H1 (cell line): Measurements from ENCODE around the gene ZNF527. TPM values are rescaled to one million over a fixed set of nuclear protein-coding genes. Genes with fewer than 3 reads are reported as not detected.

ENCODE experiments used
- CTCF ChIA-PET: fragments of 300-600 bp; sonication (Branson Sonifier 250); formaldehyde crosslinking; loops from one replicate; lab custom pipeline; 2021; ENCODE audit not compliant: partially characterized antibody; lab: Charles Lee
- POLR2A ChIA-PET: fragments of 300-600 bp; sonication (Branson Sonifier 250); formaldehyde crosslinking; loops from one replicate; lab custom pipeline; 2021; ENCODE audit warnings: inconsistent platforms; ENCODE audit not compliant: partially characterized antibody; lab: Charles Lee
- DNase-seq, 2 experiments: peaks; one replicate each; pipeline versions ENCODE4 v3.0.0 to v3.0.0-alpha.2; 2010 to 2022; ENCODE audit warnings: low spot score in 2 of 2, low read depth in 1 of 2, mixed read lengths in 1 of 2
- FAIRE-seq: peaks from 2 replicates; lab custom pipeline; 2011; peaks lifted over from hg19 to GRCh38; lab: Jason Lieb, UNC
- H2AFZ ChIP-seq: 2 replicates; pipeline ENCODE4 v1.8.1; 2012; ENCODE audit warnings: low read length, inconsistent platforms
- H2AK5ac ChIP-seq: 2 replicates; pipeline ENCODE4 v1.6.1; 2013; ENCODE audit warnings: low read depth, low read length
- H2BK120ac ChIP-seq: replicated peaks from 2 replicates; pipeline ENCODE3; 2013; ENCODE audit warnings: low read depth, low read length, inconsistent platforms
- H2BK12ac ChIP-seq: 2 replicates; pipeline ENCODE4 v1.6.1; 2013; ENCODE audit warnings: low read depth, low read length
- H2BK15ac ChIP-seq: 2 replicates; pipeline ENCODE4 v1.6.1; 2013; ENCODE audit warnings: low read length
- H2BK20ac ChIP-seq: 2 replicates; pipeline ENCODE4 v1.6.1; 2013; ENCODE audit warnings: low read length
- H2BK5ac ChIP-seq: 2 replicates; pipeline ENCODE4 v1.6.1; 2013; ENCODE audit warnings: low read depth, low read length
- H3K14ac ChIP-seq: 2 replicates; pipeline ENCODE4 v1.6.1; 2013; ENCODE audit warnings: inconsistent platforms; ENCODE audit not compliant: insufficient read length
- H3K18ac ChIP-seq: 2 replicates; pipeline ENCODE4 v1.6.1; 2013; ENCODE audit warnings: low read length; ENCODE audit errors: extremely low read depth
- H3K23ac ChIP-seq: 2 replicates; pipeline ENCODE4 v1.6.1; 2013; ENCODE audit warnings: inconsistent platforms; ENCODE audit not compliant: insufficient read length
- H3K23me2 ChIP-seq: 2 replicates; pipeline ENCODE4 v1.6.1; 2013; ENCODE audit warnings: low read depth, low read length
- H3K27ac ChIP-seq: 2 replicates; pipeline ENCODE4 v1.6.1; 2011; ENCODE audit warnings: low read depth, low read length, inconsistent platforms
- H3K27me3 ChIP-seq, 4 experiments: replicated peaks in 1 of 4; 1 replicate in 1 of 4; 2 replicates in 3 of 4; pipeline versions ENCODE4 v1.6.1 to v1.8.1; 2011 to 2013; ENCODE audit warnings: low read length in 3 of 4, mild to moderate bottlenecking in 3 of 4, inconsistent platforms in 2 of 4, mixed read lengths in 2 of 4, moderate library complexity in 1 of 4; ENCODE audit not compliant: control insufficient read depth in 3 of 4, insufficient read depth in 3 of 4; ENCODE audit errors: extremely low read depth in 1 of 4
- H3K36me3 ChIP-seq, 4 experiments: 2 replicates each; pipeline versions ENCODE4 v1.6.1 to v1.8.1; 2011 to 2013; ENCODE audit warnings: mild to moderate bottlenecking in 4 of 4, low read length in 3 of 4, moderate library complexity in 2 of 4, control low read depth in 1 of 4, inconsistent platforms in 1 of 4; ENCODE audit not compliant: insufficient read depth in 4 of 4, control insufficient read depth in 2 of 4
- H3K4ac ChIP-seq: replicated peaks from 2 replicates; pipeline ENCODE3; 2013; ENCODE audit warnings: low read length, low read depth, mixed read lengths, inconsistent platforms; ENCODE audit not compliant: insufficient read length
- H3K4me1 ChIP-seq, 4 experiments: replicated peaks in 1 of 4; 1 replicate in 1 of 4; 2 replicates in 3 of 4; pipeline versions ENCODE4 v1.6.1 to v1.8.1; 2011 to 2013; ENCODE audit warnings: low read length in 3 of 4, inconsistent platforms in 2 of 4, mixed read lengths in 1 of 4; ENCODE audit not compliant: insufficient read depth in 4 of 4, control insufficient read depth in 3 of 4
- H3K4me2 ChIP-seq, 2 experiments: 2 replicates each; pipeline versions ENCODE4 v1.6.1 to v1.8.1; 2011 to 2013; ENCODE audit warnings: low read depth in 2 of 2, low read length in 2 of 2, control low read depth in 1 of 2, inconsistent platforms in 1 of 2, mild to moderate bottlenecking in 1 of 2; ENCODE audit not compliant: insufficient read depth in 1 of 2
- H3K4me3 ChIP-seq, 4 experiments: fragments of 200-600, 300-600 bp in 1 of 4; sonication (generic), shearing (Covaris generic), sonication (Bioruptor Twin) in 1 of 4; 2 replicates each; pipeline versions ENCODE4 v1.5.1 to v1.8.1; 2011 to 2016; ENCODE audit warnings: low read length in 4 of 4, low read depth in 3 of 4, control low read depth in 2 of 4, inconsistent platforms in 2 of 4, mild to moderate bottlenecking in 2 of 4, mixed read lengths in 1 of 4, moderate library complexity in 1 of 4; ENCODE audit not compliant: insufficient read depth in 2 of 4; ENCODE audit errors: extremely low read depth in 1 of 4
- H3K56ac ChIP-seq: replicated peaks from 2 replicates; pipeline ENCODE3; 2013; ENCODE audit warnings: low read depth, mild to moderate bottlenecking, mixed read lengths, low read length, inconsistent platforms; ENCODE audit not compliant: insufficient read length
- H3K79me1 ChIP-seq: 2 replicates; pipeline ENCODE4 v1.6.1; 2013; ENCODE audit warnings: low read depth, low read length, control low read depth
- H3K79me2 ChIP-seq, 2 experiments: 2 replicates each; pipeline versions ENCODE4 v1.6.1 to v1.8.1; 2012 to 2013; ENCODE audit warnings: low read length in 2 of 2, mild to moderate bottlenecking in 2 of 2, inconsistent platforms in 1 of 2; ENCODE audit not compliant: insufficient read depth in 2 of 2, control insufficient read depth in 1 of 2
- H3K9ac ChIP-seq, 4 experiments: replicated peaks in 1 of 4; 1 replicate in 1 of 4; 2 replicates in 3 of 4; pipeline versions ENCODE4 v1.6.1 to v1.8.1; 2011 to 2013; ENCODE audit warnings: low read depth in 3 of 4, low read length in 3 of 4, control low read depth in 2 of 4, mild to moderate bottlenecking in 2 of 4, moderate library complexity in 2 of 4, inconsistent platforms in 1 of 4; ENCODE audit errors: extremely low read depth in 1 of 4
- H3K9me3 ChIP-seq, 2 experiments: 2 replicates each; pipeline versions ENCODE4 v1.6.1 to v1.8.1; 2012 to 2013; ENCODE audit warnings: mild to moderate bottlenecking in 2 of 2, moderate library complexity in 2 of 2, control low read depth in 1 of 2, inconsistent platforms in 1 of 2, low read depth in 1 of 2, low read length in 1 of 2, mixed read lengths in 1 of 2; ENCODE audit not compliant: insufficient read depth in 2 of 2
- H4K20me1 ChIP-seq, 2 experiments: replicated peaks in 1 of 2; 2 replicates each; pipeline versions ENCODE3 to v1.8.1; 2011 to 2013; ENCODE audit warnings: inconsistent platforms in 2 of 2, low read length in 2 of 2, mild to moderate bottlenecking in 1 of 2; ENCODE audit not compliant: insufficient read depth in 2 of 2, control insufficient read depth in 1 of 2
- H4K5ac ChIP-seq: 2 replicates; pipeline ENCODE4 v1.6.1; 2013; ENCODE audit warnings: low read length, low read depth, mixed read lengths, inconsistent platforms; ENCODE audit not compliant: insufficient read length
- H4K8ac ChIP-seq: 2 replicates; pipeline ENCODE4 v1.8.0; 2013; ENCODE audit warnings: mild to moderate bottlenecking, moderate library complexity, low read length, inconsistent platforms; ENCODE audit not compliant: insufficient read depth; ENCODE audit errors: extremely low read depth
- H4K91ac ChIP-seq: replicated peaks from 2 replicates; pipeline ENCODE3; 2013; ENCODE audit warnings: low read length, mixed read lengths, inconsistent platforms; ENCODE audit not compliant: insufficient read length
- ATF3 ChIP-seq: IDR thresholded peaks from 2 replicates; pipeline ENCODE4 v1.6.1; 2011; ENCODE audit warnings: low read depth, mild to moderate bottlenecking, low read length; ENCODE audit not compliant: insufficient read depth
- POLR2AphosphoS5 ChIP-seq: IDR thresholded peaks from 2 replicates; pipeline ENCODE4 v1.6.1; 2011; ENCODE audit warnings: low read depth, low read length
- POU5F1 ChIP-seq: IDR thresholded peaks from 2 replicates; pipeline ENCODE4 v1.6.1; 2011; ENCODE audit warnings: low read depth, mild to moderate bottlenecking, low read length, moderate library complexity
- RBBP5 ChIP-seq: IDR thresholded peaks from 2 replicates; pipeline ENCODE4 v1.7.1; 2012; ENCODE audit warnings: low read depth, mild to moderate bottlenecking, inconsistent platforms, low read length, moderate library complexity, borderline replicate concordance
- RNF2 ChIP-seq: fragments of 200-900, 300-1000 bp; sonication (generic); IDR thresholded peaks from 2 replicates; pipeline ENCODE4 v1.7.1; 2016; ENCODE audit warnings: borderline replicate concordance, low read depth, mild to moderate bottlenecking, antibody characterized with exemption, low read length; ENCODE audit not compliant: poor library complexity, severe bottlenecking; ENCODE audit errors: missing control alignments
- SAP30 ChIP-seq: fragments of 300-600 bp; sonication (generic); IDR thresholded peaks from 2 replicates; pipeline ENCODE4 v1.7.1; 2012; ENCODE audit warnings: low read length, moderate library complexity, mild to moderate bottlenecking, inconsistent platforms; ENCODE audit not compliant: insufficient read depth, insufficient replicate concordance
- SIX5 ChIP-seq: IDR thresholded peaks from 2 replicates; pipeline ENCODE4 v1.6.1; 2011; ENCODE audit warnings: mild to moderate bottlenecking, low read depth, low read length
- TAF1 ChIP-seq: IDR thresholded peaks from 2 replicates; pipeline ENCODE4 v1.6.1; 2011; ENCODE audit warnings: mild to moderate bottlenecking, low read depth, low read length
- ZNF274 ChIP-seq: IDR thresholded peaks from 2 replicates; pipeline ENCODE4 v1.7.0; 2012; ENCODE audit warnings: low read length, borderline replicate concordance; ENCODE audit errors: extremely low read depth
- WGBS, 2 experiments: shearing (Covaris generic) in 1 of 2; methylation state at CpG; one replicate each; pipeline versions ENCODE4 v1.1.6 to v1.1.7; 2013 to 2015; ENCODE audit warnings: low lambda C conversion rate in 2 of 2, mixed read lengths in 2 of 2, inconsistent platforms in 1 of 2, low coverage in 1 of 2, missing lambda C conversion rate in 1 of 2; ENCODE audit not compliant: insufficient replicate concordance in 2 of 2, insufficient coverage in 1 of 2, insufficient read length in 1 of 2; ENCODE audit errors: extremely low coverage in 1 of 2, missing lambda C conversion rate in 1 of 2; 5-methylcytosine and 5-hydroxymethylcytosine counted together
- polyA plus RNA-seq, 7 experiments: library from polyadenylated mRNA; depleted of rRNA in 3 of 7; stranded (reverse) in 5 of 7; unstranded in 2 of 7; fragments of >200 nt in 5 of 7; fragments of 200-250 nt in 2 of 7; gene quantifications; 1 replicate in 5 of 7; 2 replicates in 1 of 7; 4 replicates in 1 of 7; pipeline versions ENCODE4 v1.2.1 to v1.2.3, GENCODE V29; 2011 to 2013; ENCODE audit warnings: missing spikeins in 2 of 7, mixed read lengths in 2 of 7
- total RNA-seq: library from RNA; stranded (reverse); fragmentation: NEBNext Ultra II Directional; extraction: Animal tissue kit (Norgen Biotek cat#: 25700); gene quantifications from 2 replicates; pipeline ENCODE4 v1.2.1, GENCODE V29; 2021

The ZNF527 gene
- total and polyA plus RNA-seq, 2 of the 8 experiments (the other 6 are each of a cell fraction or from before 2014, with no cell fraction given), result 2.1 to 4.5 TPM

- peaks cover 3% of the 10 kb centered on the region; the same call in 1 of the 2 replicates for H3K79me1 ChIP-seq
- no peaks in the 10 kb centered on the region for H3K9me3 ChIP-seq
- CTCF ChIA-PET, result interaction anchor here (0.7 to 1.5 kb wide), 4 partner anchors 14 to 27 kb away, joined by 3 to 7 read pairs (median 4); no protein-coding TSS in a partner anchor
- H3K79me2 ChIP-seq, result peaks cover 3 to 24% of the 10 kb centered on the region in 2 experiments
- no peak overlapping the region for H2BK12ac ChIP-seq
- peak; percentile 88 to 90 for DNase-seq
- H4K5ac ChIP-seq, result no peak overlapping the region
- H2AK5ac ChIP-seq, result no peak overlapping the region
- H3K23ac ChIP-seq, result no peak overlapping the region
- no peak overlapping the region for H3K14ac ChIP-seq
- POLR2A ChIA-PET, result interaction anchor here (0.7 to 2.0 kb wide), 11 partner anchors 8 to 419 kb away, joined by 3 to 24 read pairs (median 4); partner anchors contain the start of genes ZNF383, ZNF527, ZNF540 and ZNF570
- no peak overlapping the region for H2BK20ac ChIP-seq
- H4K8ac ChIP-seq, result peak overlapping the region; percentile 66
- FAIRE-seq, result peak; percentile 48
- no peak overlapping the region for H3K56ac ChIP-seq
- 4% methylated on average over 50 of the region's 50 CpGs; no CpG with 5 or more reads in 1 of the 2 experiments for WGBS, 2 experiments
- H3K18ac ChIP-seq, result no peak overlapping the region; the same call in 1 of the 2 replicates
- peak overlapping the region; percentile 91 to 100 for H3K4me2 ChIP-seq
- H4K20me1 ChIP-seq, result peaks cover 0 to 7% of the 10 kb centered on the region in 2 experiments
- no peak overlapping the region for H2BK15ac ChIP-seq
- H3K36me3 ChIP-seq, result peaks cover 0 to 4% (median 2%) of the 10 kb centered on the region in 4 experiments; a peak in 3 of 8 replicates
- H3K4ac ChIP-seq, result no peak overlapping the region
- no peak overlapping the region for H2BK120ac ChIP-seq
- no peak overlapping the region for H4K91ac ChIP-seq
- H3K27me3 ChIP-seq, result no peaks in the 10 kb centered on the region
- peak overlapping the region; percentile 65; the same call in 1 of the 2 replicates for H2AFZ ChIP-seq
- H3K23me2 ChIP-seq, result peaks cover 5% of the 10 kb centered on the region; the same call in 1 of the 2 replicates
- H3K4me1 ChIP-seq, result peaks cover 0 to 5% (median 4%) of the 10 kb centered on the region in 4 experiments; a peak in 5 of 7 replicates
- peak overlapping the region; percentile 89 for H2BK5ac ChIP-seq
- peak overlapping the region; percentile 82 to 96 (median 94) for H3K4me3 ChIP-seq
- peak overlapping the region; percentile 89 for H3K27ac ChIP-seq
- H3K9ac ChIP-seq, result peak overlapping the region; percentile 84 to 97 (median 93)
- TF ChIP-seq SAP30 (peak; percentile 76), ZNF274 (no peak), POU5F1 (no peak), ATF3 (no peak), RBBP5 (no peak), POLR2AphosphoS5 (peak; percentile 92), RNF2 (no peak), TAF1 (peak; percentile 79), SIX5 (peak; percentile 85)
Observed at GRCh38 chr19:37334179-37335071, 36.5 kb upstream of the ZNF527 start.
